CD4-positive, alpha-beta T cell treated with Interferon alpha-2 for 1 hour (primary cell): ENCODE results near the gene PSPN.
"Not testable (repeated sequence)": the region's sequence is repeated elsewhere in the genome, so short reads cannot be mapped to it uniquely, and the experiment has no call there.

Experiments
- DNase-seq, 2 donors: peaks; one replicate each; pipeline ENCODE4 v3.0.0-alpha.2; 2020 to 2022

The PSPN gene

GRCh38 chr19:6373096-6373812 lies 2.5 kb downstream of the PSPN start:
- DNase-seq = peak; percentile 98

- DNase-seq = peak; percentile 99
Observed at GRCh38 chr19:6372594-6373095, 3.1 kb downstream of the PSPN start, which contains the start of gene ALKBH7. Gene ALKBH7 (plus strand): TSS chr19:6372794. CDS start chr19:6372821, 27 bp downstream.

GRCh38 chr19:6364353-6364752 lies 11.4 kb downstream of the PSPN start:
- DNase-seq = no peak

- peak in 1 of 2 donors; percentile 62 for DNase-seq
Observed at GRCh38 chr19:6362351-6362801, 13.4 kb downstream of the PSPN start.

GRCh38 chr19:6362027-6362350 lies 13.7 kb downstream of the PSPN start:
- DNase-seq = no peak

- not testable (repeated sequence) for DNase-seq
Observed at GRCh38 chr19:6360857-6361216, 14.9 kb downstream of the PSPN start.

- not testable (repeated sequence) for DNase-seq
Observed at GRCh38 chr19:6360445-6360844, 15.3 kb downstream of the PSPN start.

GRCh38 chr19:6359568-6360341 lies 16.0 kb downstream of the PSPN start:
- DNase-seq = no peak

GRCh38 chr19:6358003-6358402 lies 17.7 kb downstream of the PSPN start:
- DNase-seq = no peak

- no peak for DNase-seq
Observed at GRCh38 chr19:6357174-6357573, 18.6 kb downstream of the PSPN start.

- DNase-seq = not testable (repeated sequence)
Observed at GRCh38 chr19:6355321-6356040, 20.3 kb downstream of the PSPN start.

GRCh38 chr19:6354098-6354674 lies 21.5 kb downstream of the PSPN start:
- DNase-seq = no peak

- no peak for DNase-seq
Observed at GRCh38 chr19:6352381-6353165, 23.2 kb downstream of the PSPN start.

- no peak for DNase-seq
Observed at GRCh38 chr19:6350688-6351087, 25.0 kb downstream of the PSPN start.

GRCh38 chr19:6349271-6349670 lies 26.5 kb downstream of the PSPN start:
- DNase-seq = not testable (repeated sequence)

- DNase-seq = no peak
Observed at GRCh38 chr19:6343462-6343861, 32.3 kb downstream of the PSPN start.

GRCh38 chr19:6340493-6341201 lies 35.1 kb downstream of the PSPN start:
- no peak for DNase-seq

GRCh38 chr19:6334490-6335285 lies 41.0 kb downstream of the PSPN start:
- no peak for DNase-seq

GRCh38 chr19:6333439-6333838 lies 42.3 kb downstream of the PSPN start, which contains the start of gene ACER1:
Gene ACER1 (minus strand): TSS chr19:6333612. CDS start chr19:6333551, 61 bp downstream.
- no peak for DNase-seq

GRCh38 chr19:6326815-6327214 lies 48.9 kb downstream of the PSPN start:
- DNase-seq = no peak

GRCh38 chr19:6325614-6326013 lies 50.1 kb downstream of the PSPN start:
- DNase-seq = no peak
